GM23338 (cell line): Measurements from ENCODE around the gene POU6F1. TPM values are rescaled to one million over a fixed set of nuclear protein-coding genes. Genes with fewer than 3 reads are reported as not detected.

ENCODE experiments used
- ATAC-seq: fragments of 200-7000 bp; cut with Tn5 transposase; 3 replicates; pipeline ENCODE4 v1.9.1; 2020
- DNase-seq: peaks from one replicate; pipeline ENCODE4 v3.0.0-alpha.2; 2015; ENCODE audit warnings: low spot score
- H2AFZ ChIP-seq: fragments of 200-600 bp; sonication (generic); 2 replicates; pipeline ENCODE4 v1.8.0; 2016; ENCODE audit warnings: antibody characterized with exemption, mild to moderate bottlenecking, moderate library complexity
- H3F3A ChIP-seq: fragments of 200-600 bp; sonication (generic); replicated peaks from 2 replicates; pipeline ENCODE4 v1.8.0; 2017; ENCODE audit warnings: antibody characterized with exemption, mixed run types, low read depth
- H3K27ac ChIP-seq: fragments of 200-600 bp; sonication (generic); 2 replicates; pipeline ENCODE4 v1.6.1; 2016; ENCODE audit warnings: low read depth
- H3K27me3 ChIP-seq: fragments of 200-600 bp; sonication (generic); 2 replicates; pipeline ENCODE4 v1.8.0; 2016; ENCODE audit warnings: mild to moderate bottlenecking, mixed run types, moderate library complexity; ENCODE audit not compliant: insufficient read depth
- H3K36me3 ChIP-seq: fragments of 200-600 bp; sonication (generic); 2 replicates; pipeline ENCODE4 v1.8.0; 2016; ENCODE audit warnings: mild to moderate bottlenecking; ENCODE audit not compliant: insufficient read depth
- H3K4me1 ChIP-seq: fragments of 200-600 bp; sonication (generic); 2 replicates; pipeline ENCODE4 v1.8.0; 2016; ENCODE audit warnings: mild to moderate bottlenecking, moderate library complexity; ENCODE audit not compliant: insufficient read depth
- H3K4me2 ChIP-seq: fragments of 200-600 bp; sonication (generic); 2 replicates; pipeline ENCODE4 v1.7.1; 2017; ENCODE audit warnings: mixed run types
- H3K4me3 ChIP-seq: fragments of 200-600 bp; sonication (generic); 2 replicates; pipeline ENCODE4 v1.6.1; 2016; ENCODE audit warnings: mixed run types
- H3K79me2 ChIP-seq: fragments of 200-600 bp; sonication (generic); replicated peaks from 2 replicates; pipeline ENCODE4 v1.8.0; 2017; ENCODE audit warnings: mild to moderate bottlenecking; ENCODE audit not compliant: insufficient read depth
- H3K9me2 ChIP-seq: fragments of 200-600 bp; sonication (generic); 2 replicates; pipeline ENCODE4 v1.8.0; 2017; ENCODE audit not compliant: insufficient read depth
- H4K20me1 ChIP-seq: fragments of 200-600 bp; sonication (generic); replicated peaks from 2 replicates; pipeline ENCODE4 v1.8.0; 2017; ENCODE audit warnings: mild to moderate bottlenecking; ENCODE audit not compliant: insufficient read depth
- H3K27ac Mint-ChIP-seq: 2 replicates; pipeline ENCODE4 v1.8.0; 2020; ENCODE audit warnings: inconsistent platforms, mild to moderate bottlenecking, moderate library complexity, mixed read lengths
- H3K27me3 Mint-ChIP-seq: 3 replicates; pipeline ENCODE4 v1.8.0; 2022; ENCODE audit warnings: low read depth, mild to moderate bottlenecking, moderate library complexity, mixed read lengths, inconsistent platforms; ENCODE audit not compliant: insufficient read depth, poor library complexity
- H3K36me3 Mint-ChIP-seq: 3 replicates; pipeline ENCODE4 v1.8.0; 2021; ENCODE audit warnings: low read depth, mild to moderate bottlenecking, inconsistent platforms, moderate library complexity, mixed read lengths
- H3K4me1 Mint-ChIP-seq: 3 replicates; pipeline ENCODE4 v1.8.0; 2020; ENCODE audit warnings: mild to moderate bottlenecking, inconsistent platforms, mixed read lengths
- H3K4me3 Mint-ChIP-seq: 3 replicates; pipeline ENCODE4 v1.8.0; 2021; ENCODE audit warnings: moderate library complexity, mild to moderate bottlenecking, inconsistent platforms, mixed read lengths
- H3K9me3 Mint-ChIP-seq: 3 replicates; pipeline ENCODE4 v1.8.0; 2020; ENCODE audit warnings: moderate library complexity, mild to moderate bottlenecking, inconsistent platforms, mixed read lengths
- CREB1 ChIP-seq: fragments of 250-450 bp; sonication (Bioruptor Pico); IDR thresholded peaks from 2 replicates; pipeline ENCODE4 v1.5.0; 2020; ENCODE audit warnings: low read depth, mild to moderate bottlenecking, moderate library complexity
- CTCF ChIP-seq, 2 experiments: fragments of 200-600 bp in 1 of 2; sonication (generic) in 1 of 2; conservative IDR thresholded peaks; 2 replicates each; pipeline versions ENCODE4 v1.5.1 to v1.6.1; 2016 to 2017; ENCODE audit warnings: antibody characterized with exemption in 2 of 2, low read depth in 2 of 2, mild to moderate bottlenecking in 2 of 2, moderate library complexity in 1 of 2
- EZH2 ChIP-seq: fragments of 200-600 bp; sonication (generic); IDR thresholded peaks from one replicate; pipeline ENCODE4 v1.8.0; 2017; ENCODE audit warnings: antibody characterized with exemption, mild to moderate bottlenecking, low read depth; ENCODE audit not compliant: unreplicated experiment
- NANOG ChIP-seq: IDR thresholded peaks from 2 replicates; pipeline ENCODE4 v1.6.1; 2016; ENCODE audit warnings: antibody characterized with exemption, borderline replicate concordance
- POLR2AphosphoS5 ChIP-seq: IDR thresholded peaks from 2 replicates; pipeline ENCODE4 v1.6.1; 2016; ENCODE audit warnings: antibody characterized with exemption, low read depth
- REST ChIP-seq: IDR thresholded peaks from one replicate; pipeline ENCODE4 v1.6.1; 2018; ENCODE audit warnings: antibody characterized with exemption; ENCODE audit not compliant: unreplicated experiment
- ZNF114 ChIP-seq: fragments of 250-450 bp; sonication (Bioruptor Pico); IDR thresholded peaks from 2 replicates; pipeline ENCODE4 v1.5.0; 2020; ENCODE audit warnings: mild to moderate bottlenecking, moderate library complexity
- ZNF462 ChIP-seq: fragments of 250-450 bp; sonication (Bioruptor Pico); IDR thresholded peaks from 2 replicates; pipeline ENCODE4 v1.5.0; 2020; ENCODE audit warnings: mild to moderate bottlenecking, moderate library complexity
- polyA plus RNA-seq: library from polyadenylated mRNA; unstranded; fragments of >200 nt; fragmentation: Nextera tagmentation; extraction: Ambion mirVana; gene quantifications from 2 replicates; pipeline ENCODE4 v1.2.1, GENCODE V29; 2016
- total RNA-seq: library from RNA; depleted of rRNA; stranded (reverse); fragments of >200 nt; shearing (Covaris generic); gene quantifications from 2 replicates; pipeline ENCODE4 v1.2.3, GENCODE V29; 2014

Gene POU6F1
- total and polyA plus RNA-seq, 2 experiments from 2014 or later, result 3.0 to 4.0 TPM

GRCh38 chr12:51198568-51199365 lies 19.1 kb downstream of the POU6F1 start (continued):
- TF ChIP-seq ZNF462 (CRISPR knock-in tag), result no peak
- TF ChIP-seq POLR2AphosphoS5, result no peak
- TF ChIP-seq CREB1 (CRISPR knock-in tag), result no peak

- Histone ChIP-seq H2AFZ (no peak overlapping the region), H3K79me2 (no peaks in the 10 kb centered on the region), H4K20me1 (no peaks in the 10 kb centered on the region), H3K4me1 (no peaks in the 10 kb centered on the region), H3K4me3 (no peak overlapping the region), H3K4me2 (no peak overlapping the region), H3K9me2 (no peaks in the 10 kb centered on the region), H3K36me3 (no peaks in the 10 kb centered on the region), H3K27me3 (no peaks in the 10 kb centered on the region), H3K27ac (no peak overlapping the region), H3F3A (no peaks in the 10 kb centered on the region)
- Mint-ChIP-seq H3K27me3 (peaks cover 9% of the 10 kb centered on the region), H3K9me3 (no peaks in the 10 kb centered on the region), H3K4me3 (no peak overlapping the region), H3K36me3 (no peaks in the 10 kb centered on the region), H3K4me1 (no peaks in the 10 kb centered on the region; the same call in 2 of the 3 replicates), H3K27ac (no peak overlapping the region)
- ATAC-seq (peak; percentile 22; the same call in 2 of the 3 replicates), DNase-seq (no peak)
- TF ChIP-seq NANOG (no peak), ZNF114 (CRISPR knock-in tag) (no peak), CTCF (conservative IDR thresholded peaks at IDR 0.05; ENCODE audit: low read depth in 2 of 2) (no peak), EZH2 (no peak), REST (no peak)
These were observed 19.9 kb downstream of the POU6F1 start for GRCh38 chr12:51197736-51198567.
